WTC11 (cell line): ENCODE data around the gene WNT6.

ENCODE experiments used
- ATF3 ChIP-seq: sonication (generic); formaldehyde crosslinking; conservative IDR thresholded peaks from 2 replicates; pipeline ENCODE4 v1.8.1; 2022; ENCODE audit warnings: mild to moderate bottlenecking, missing genetic modification reagents
- NR2C2 ChIP-seq: sonication (generic); formaldehyde crosslinking; IDR thresholded peaks from 2 replicates; pipeline ENCODE4 v1.8.0; 2022; ENCODE audit warnings: mild to moderate bottlenecking, missing genetic modification reagents
- TEAD4 ChIP-seq: sonication (generic); formaldehyde crosslinking; IDR thresholded peaks from 2 replicates; pipeline ENCODE4 v1.8.0; 2022; ENCODE audit warnings: mild to moderate bottlenecking, missing genetic modification reagents
- TF ChIP-seq, protein P1 (sequence below): sonication (generic); formaldehyde crosslinking; IDR thresholded peaks from 2 replicates; pipeline ENCODE4 v1.8.1; 2023; ENCODE audit warnings: mild to moderate bottlenecking, missing genetic modification reagents, moderate library complexity
- TF ChIP-seq, protein P2 (sequence below): sonication (generic); formaldehyde crosslinking; IDR thresholded peaks from 2 replicates; pipeline ENCODE4 v1.8.1; 2022; ENCODE audit warnings: mild to moderate bottlenecking, missing genetic modification reagents, moderate library complexity, borderline replicate concordance
- TF ChIP-seq, protein P3 (sequence below): fragments of 200-600 bp; IDR thresholded peaks from 2 replicates; pipeline ENCODE4 v1.8.0; 2022; ENCODE audit warnings: antibody characterized with exemption

- TF ChIP-seq, protein P1, sequence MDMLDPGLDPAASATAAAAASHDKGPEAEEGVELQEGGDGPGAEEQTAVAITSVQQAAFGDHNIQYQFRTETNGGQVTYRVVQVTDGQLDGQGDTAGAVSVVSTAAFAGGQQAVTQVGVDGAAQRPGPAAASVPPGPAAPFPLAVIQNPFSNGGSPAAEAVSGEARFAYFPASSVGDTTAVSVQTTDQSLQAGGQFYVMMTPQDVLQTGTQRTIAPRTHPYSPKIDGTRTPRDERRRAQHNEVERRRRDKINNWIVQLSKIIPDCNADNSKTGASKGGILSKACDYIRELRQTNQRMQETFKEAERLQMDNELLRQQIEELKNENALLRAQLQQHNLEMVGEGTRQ (CRISPR knock-in tag): 0 out of 2 replicates have a peak, but pooled peaks have one; percentile 7
- TF ChIP-seq, protein P2, sequence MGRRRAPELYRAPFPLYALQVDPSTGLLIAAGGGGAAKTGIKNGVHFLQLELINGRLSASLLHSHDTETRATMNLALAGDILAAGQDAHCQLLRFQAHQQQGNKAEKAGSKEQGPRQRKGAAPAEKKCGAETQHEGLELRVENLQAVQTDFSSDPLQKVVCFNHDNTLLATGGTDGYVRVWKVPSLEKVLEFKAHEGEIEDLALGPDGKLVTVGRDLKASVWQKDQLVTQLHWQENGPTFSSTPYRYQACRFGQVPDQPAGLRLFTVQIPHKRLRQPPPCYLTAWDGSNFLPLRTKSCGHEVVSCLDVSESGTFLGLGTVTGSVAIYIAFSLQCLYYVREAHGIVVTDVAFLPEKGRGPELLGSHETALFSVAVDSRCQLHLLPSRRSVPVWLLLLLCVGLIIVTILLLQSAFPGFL: no peak
- TF ChIP-seq ATF3 (CRISPR knock-in tag): no peak
- TF ChIP-seq NR2C2: no peak
- no peak for TF ChIP-seq TEAD4 (CRISPR knock-in tag)
- TF ChIP-seq, protein P3, sequence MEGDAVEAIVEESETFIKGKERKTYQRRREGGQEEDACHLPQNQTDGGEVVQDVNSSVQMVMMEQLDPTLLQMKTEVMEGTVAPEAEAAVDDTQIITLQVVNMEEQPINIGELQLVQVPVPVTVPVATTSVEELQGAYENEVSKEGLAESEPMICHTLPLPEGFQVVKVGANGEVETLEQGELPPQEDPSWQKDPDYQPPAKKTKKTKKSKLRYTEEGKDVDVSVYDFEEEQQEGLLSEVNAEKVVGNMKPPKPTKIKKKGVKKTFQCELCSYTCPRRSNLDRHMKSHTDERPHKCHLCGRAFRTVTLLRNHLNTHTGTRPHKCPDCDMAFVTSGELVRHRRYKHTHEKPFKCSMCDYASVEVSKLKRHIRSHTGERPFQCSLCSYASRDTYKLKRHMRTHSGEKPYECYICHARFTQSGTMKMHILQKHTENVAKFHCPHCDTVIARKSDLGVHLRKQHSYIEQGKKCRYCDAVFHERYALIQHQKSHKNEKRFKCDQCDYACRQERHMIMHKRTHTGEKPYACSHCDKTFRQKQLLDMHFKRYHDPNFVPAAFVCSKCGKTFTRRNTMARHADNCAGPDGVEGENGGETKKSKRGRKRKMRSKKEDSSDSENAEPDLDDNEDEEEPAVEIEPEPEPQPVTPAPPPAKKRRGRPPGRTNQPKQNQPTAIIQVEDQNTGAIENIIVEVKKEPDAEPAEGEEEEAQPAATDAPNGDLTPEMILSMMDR: no peak
Measured at GRCh38 chr2:218892693-218893348, 33.2 kb downstream of the WNT6 start.
